Neural progenitor cell (in vitro differentiated cells): ENCODE data around the gene MAP7. TPM values are rescaled to one million over a fixed set of nuclear protein-coding genes. Genes with fewer than 3 reads are reported as not detected.

Experiments
- DNase-seq: peaks from one replicate; pipeline ENCODE4 v3.0.0-alpha.2; 2016; ENCODE audit warnings: low spot score
- H2AFZ ChIP-seq: fragments of 200-600 bp; sonication (generic); replicated peaks from 2 replicates; pipeline ENCODE4 v1.6.1; 2016; ENCODE audit warnings: antibody characterized with exemption
- H3F3A ChIP-seq: fragments of 200-600 bp; sonication (generic); 2 replicates; pipeline ENCODE4 v1.6.1; 2016; ENCODE audit warnings: antibody characterized with exemption, low read depth
- H3K27ac ChIP-seq: fragments of 200-600 bp; sonication (generic); 2 replicates; pipeline ENCODE4 v1.5.1; 2016; ENCODE audit warnings: mild to moderate bottlenecking
- H3K27me3 ChIP-seq: fragments of 200-600 bp; sonication (generic); 2 replicates; pipeline ENCODE4 v1.6.1; 2016; ENCODE audit warnings: mild to moderate bottlenecking, moderate library complexity
- H3K36me3 ChIP-seq: fragments of 200-600 bp; sonication (generic); 2 replicates; pipeline ENCODE4 v1.5.1; 2016
- H3K4me1 ChIP-seq: fragments of 200-600 bp; sonication (generic); 2 replicates; pipeline ENCODE4 v1.6.1; 2016; ENCODE audit warnings: mixed run types
- H3K4me2 ChIP-seq: fragments of 200-600 bp; sonication (generic); 2 replicates; pipeline ENCODE4 v1.6.1; 2016
- H3K4me3 ChIP-seq: fragments of 200-600 bp; sonication (generic); 2 replicates; pipeline ENCODE4 v1.5.1; 2016
- H3K79me2 ChIP-seq: fragments of 200-600 bp; sonication (generic); 2 replicates; pipeline ENCODE4 v1.6.1; 2016; ENCODE audit warnings: low read depth
- H3K9ac ChIP-seq: fragments of 200-600 bp; sonication (generic); 2 replicates; pipeline ENCODE4 v1.6.1; 2016
- H3K9me3 ChIP-seq: fragments of 200-600 bp; sonication (generic); 2 replicates; pipeline ENCODE4 v1.5.1; 2016; ENCODE audit warnings: low read depth
- H4K20me1 ChIP-seq: fragments of 200-600 bp; sonication (generic); 2 replicates; pipeline ENCODE4 v1.6.1; 2016; ENCODE audit warnings: low read depth
- H3K27ac Mint-ChIP-seq: 3 replicates; pipeline ENCODE4 v1.8.0; 2021; ENCODE audit warnings: mixed read lengths
- H3K27me3 Mint-ChIP-seq: 2 replicates; pipeline ENCODE4 v1.8.0; 2022; ENCODE audit warnings: low read depth, mild to moderate bottlenecking, inconsistent platforms, moderate library complexity, mixed read lengths; ENCODE audit not compliant: insufficient read depth
- H3K36me3 Mint-ChIP-seq: 3 replicates; pipeline ENCODE4 v1.8.0; 2021; ENCODE audit warnings: mixed read lengths
- H3K4me1 Mint-ChIP-seq: 3 replicates; pipeline ENCODE4 v1.8.0; 2021; ENCODE audit warnings: mixed read lengths
- H3K4me3 Mint-ChIP-seq: 3 replicates; pipeline ENCODE4 v1.8.0; 2021; ENCODE audit warnings: mild to moderate bottlenecking, moderate library complexity, mixed read lengths
- H3K9me3 Mint-ChIP-seq: 3 replicates; pipeline ENCODE4 v1.8.0; 2020; ENCODE audit warnings: mixed read lengths
- EZH2 ChIP-seq: fragments of 200-600 bp; sonication (generic); IDR thresholded peaks from 2 replicates; pipeline ENCODE4 v1.6.1; 2017; ENCODE audit warnings: antibody characterized with exemption, mild to moderate bottlenecking, moderate library complexity
- EZH2phosphoT487 ChIP-seq: fragments of 200-600 bp; sonication (generic); IDR thresholded peaks from 2 replicates; pipeline ENCODE4 v1.6.1; 2017; ENCODE audit warnings: antibody characterized with exemption
- total RNA-seq: library from RNA; depleted of rRNA; stranded (reverse); fragments of >200 nt; gene quantifications from 2 replicates; pipeline ENCODE4 v1.2.3, GENCODE V29; 2015; ENCODE audit warnings: low replicate concordance
- TF ChIP-seq, protein P1 (sequence below): fragments of 200-600 bp; sonication (generic); IDR thresholded peaks from 2 replicates; pipeline ENCODE4 v1.5.1; 2017; ENCODE audit warnings: antibody characterized with exemption, mild to moderate bottlenecking

The MAP7 gene
- total RNA-seq, 1 donor from 2014 or later = 9.0 TPM

DNA sequence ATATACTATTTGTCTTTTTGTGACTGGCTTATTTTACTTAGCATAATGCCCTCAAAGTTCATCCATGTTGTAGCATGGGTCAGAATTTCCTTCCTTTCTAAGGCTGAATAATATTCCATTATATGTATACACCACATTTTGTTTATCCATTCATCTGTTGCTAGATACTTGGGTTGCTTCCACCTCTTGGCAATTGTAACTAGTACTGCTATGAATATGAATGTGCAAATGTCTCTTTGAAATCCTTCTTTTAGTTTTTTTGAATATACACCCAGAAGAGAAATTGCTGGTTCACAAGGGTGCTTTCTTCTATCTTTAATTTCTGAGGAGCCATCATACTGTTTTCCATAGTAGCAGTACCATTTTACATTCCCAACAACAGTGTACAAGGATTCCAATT, 21.3 kb upstream of the MAP7 start:
- no peak overlapping the region for H2AFZ ChIP-seq
- H3K27me3 ChIP-seq = no peaks in the 10 kb centered on the region
- no peaks in the 10 kb centered on the region for H3K36me3 Mint-ChIP-seq
- H3K9me3 ChIP-seq = no peaks in the 10 kb centered on the region
- no peaks in the 10 kb centered on the region for H4K20me1 ChIP-seq
- no peak overlapping the region for H3K27ac ChIP-seq
- H3K4me1 ChIP-seq = no peaks in the 10 kb centered on the region
- H3K36me3 ChIP-seq = no peaks in the 10 kb centered on the region
- H3K9me3 Mint-ChIP-seq = peaks cover 10% of the 10 kb centered on the region
- H3K27me3 Mint-ChIP-seq = peaks cover 7% of the 10 kb centered on the region
- H3K27ac Mint-ChIP-seq = no peak overlapping the region
- DNase-seq = no peak
- H3K79me2 ChIP-seq = no peaks in the 10 kb centered on the region
- H3K4me2 ChIP-seq = no peak overlapping the region
- H3K4me3 Mint-ChIP-seq = no peak overlapping the region
- H3K9ac ChIP-seq = no peak overlapping the region
- no peaks in the 10 kb centered on the region for H3F3A ChIP-seq
- no peak overlapping the region for H3K4me3 ChIP-seq
- TF ChIP-seq EZH2phosphoT487 (no peak), EZH2 (no peak)
- TF ChIP-seq, protein P1, sequence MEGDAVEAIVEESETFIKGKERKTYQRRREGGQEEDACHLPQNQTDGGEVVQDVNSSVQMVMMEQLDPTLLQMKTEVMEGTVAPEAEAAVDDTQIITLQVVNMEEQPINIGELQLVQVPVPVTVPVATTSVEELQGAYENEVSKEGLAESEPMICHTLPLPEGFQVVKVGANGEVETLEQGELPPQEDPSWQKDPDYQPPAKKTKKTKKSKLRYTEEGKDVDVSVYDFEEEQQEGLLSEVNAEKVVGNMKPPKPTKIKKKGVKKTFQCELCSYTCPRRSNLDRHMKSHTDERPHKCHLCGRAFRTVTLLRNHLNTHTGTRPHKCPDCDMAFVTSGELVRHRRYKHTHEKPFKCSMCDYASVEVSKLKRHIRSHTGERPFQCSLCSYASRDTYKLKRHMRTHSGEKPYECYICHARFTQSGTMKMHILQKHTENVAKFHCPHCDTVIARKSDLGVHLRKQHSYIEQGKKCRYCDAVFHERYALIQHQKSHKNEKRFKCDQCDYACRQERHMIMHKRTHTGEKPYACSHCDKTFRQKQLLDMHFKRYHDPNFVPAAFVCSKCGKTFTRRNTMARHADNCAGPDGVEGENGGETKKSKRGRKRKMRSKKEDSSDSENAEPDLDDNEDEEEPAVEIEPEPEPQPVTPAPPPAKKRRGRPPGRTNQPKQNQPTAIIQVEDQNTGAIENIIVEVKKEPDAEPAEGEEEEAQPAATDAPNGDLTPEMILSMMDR = no peak
- H3K4me1 Mint-ChIP-seq = no peaks in the 10 kb centered on the region

DNA sequence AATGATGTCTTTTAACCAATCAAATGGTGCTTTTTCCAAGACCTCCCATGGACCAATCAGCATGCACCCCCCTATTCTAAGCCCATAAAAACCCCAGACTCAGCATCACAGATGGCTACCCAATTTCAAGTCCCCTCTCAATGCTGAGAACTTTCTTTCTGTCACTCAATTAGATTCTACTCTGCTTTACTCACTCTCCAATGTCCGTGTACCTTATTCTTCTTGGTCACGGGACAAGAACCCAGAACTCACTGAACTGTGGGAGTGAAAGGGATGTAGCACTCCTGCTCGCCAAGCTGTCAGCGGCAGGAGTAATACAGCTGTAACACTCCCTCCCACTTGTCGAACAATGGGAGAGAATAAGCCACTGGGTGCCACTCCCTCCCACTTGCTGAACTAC, 20.8 kb upstream of the MAP7 start:
- H3K27ac Mint-ChIP-seq = no peak overlapping the region
- Histone ChIP-seq H3K79me2 (no peaks in the 10 kb centered on the region), H2AFZ (no peak overlapping the region), H3K4me2 (no peak overlapping the region), H3K9me3 (no peaks in the 10 kb centered on the region), H3K9ac (no peak overlapping the region), H3F3A (no peaks in the 10 kb centered on the region), H3K4me3 (no peak overlapping the region), H3K27me3 (no peaks in the 10 kb centered on the region), H3K36me3 (no peaks in the 10 kb centered on the region), H3K4me1 (no peaks in the 10 kb centered on the region), H3K27ac (no peak overlapping the region), H4K20me1 (no peaks in the 10 kb centered on the region)
- peaks cover 10% of the 10 kb centered on the region for H3K9me3 Mint-ChIP-seq
- no peaks in the 10 kb centered on the region for H3K36me3 Mint-ChIP-seq
- H3K4me1 Mint-ChIP-seq = no peaks in the 10 kb centered on the region
- TF ChIP-seq EZH2phosphoT487 (no peak), EZH2 (no peak)
- TF ChIP-seq, protein P1 = no peak
- peaks cover 7% of the 10 kb centered on the region for H3K27me3 Mint-ChIP-seq
- no peak overlapping the region for H3K4me3 Mint-ChIP-seq
- no peak for DNase-seq

DNA sequence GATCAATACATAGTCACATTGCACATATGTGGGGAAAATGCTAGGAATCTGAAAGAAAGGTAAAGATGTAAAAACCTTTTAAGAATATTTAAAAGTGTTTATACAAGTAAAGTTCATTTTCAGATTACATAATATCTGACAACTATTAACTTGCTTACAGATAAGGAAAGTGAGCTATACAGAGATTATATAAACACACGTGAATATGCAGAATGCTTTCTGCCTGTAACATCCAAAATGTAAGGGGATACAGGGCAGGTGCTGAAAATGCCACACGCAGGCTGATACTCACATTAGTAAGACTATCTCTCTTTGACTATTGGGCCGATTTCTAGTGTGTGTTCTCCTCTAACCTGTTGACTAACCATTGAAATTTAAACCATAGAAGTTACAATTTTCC, 17.9 kb upstream of the MAP7 start:
- H3K4me3 Mint-ChIP-seq = no peak overlapping the region
- Histone ChIP-seq H4K20me1 (no peaks in the 10 kb centered on the region), H3K79me2 (no peaks in the 10 kb centered on the region), H3K4me3 (no peak overlapping the region), H3K9ac (no peak overlapping the region), H2AFZ (no peak overlapping the region), H3K27me3 (no peaks in the 10 kb centered on the region), H3K27ac (no peak overlapping the region), H3K4me2 (no peak overlapping the region), H3K36me3 (no peaks in the 10 kb centered on the region), H3K4me1 (peaks cover 3% of the 10 kb centered on the region), H3K9me3 (no peaks in the 10 kb centered on the region), H3F3A (no peaks in the 10 kb centered on the region)
- no peak overlapping the region for H3K27ac Mint-ChIP-seq
- H3K9me3 Mint-ChIP-seq = peaks cover 10% of the 10 kb centered on the region
- H3K27me3 Mint-ChIP-seq = peaks cover 7% of the 10 kb centered on the region
- H3K4me1 Mint-ChIP-seq = no peaks in the 10 kb centered on the region
- TF ChIP-seq, protein P1 = no peak
- TF ChIP-seq EZH2phosphoT487 (no peak), EZH2 (no peak)
- H3K36me3 Mint-ChIP-seq = no peaks in the 10 kb centered on the region
- DNase-seq = no peak
